Natural killer cell treated with Interleukin-12 subunit alpha and Interleukin-12 subunit beta and Interleukin-15 and Interleukin-18, amount 100 ng/mL, for 72 hours (primary cell): ENCODE results near the gene SLC48A1. TPM values are rescaled to one million over a fixed set of nuclear protein-coding genes. Genes with fewer than 3 reads are reported as not detected.
"Not testable (repeated sequence)": the region's sequence is repeated elsewhere in the genome, so short reads cannot be mapped to it uniquely, and the experiment has no call there.

Experiments
- ATAC-seq, 2 donors: fragments of 150-1000 bp; cut with Tn5 transposase in 1 of 2; sonication (Bioruptor Pico), chemical (Tn5 transposase) in 1 of 2; 2 replicates each; pipeline ENCODE4 v1.10.0; 2021
- DNase-seq: peaks from one replicate; pipeline ENCODE4 v3.0.0; 2022; ENCODE audit warnings: low spot score
- H3K27ac Mint-ChIP-seq, 2 donors: 1 replicate in 1 of 2; 2 replicates in 1 of 2; pipeline ENCODE4 v1.8.0; 2022; ENCODE audit warnings: mixed read lengths in 2 of 2, mild to moderate bottlenecking in 1 of 2, moderate library complexity in 1 of 2
- H3K27me3 Mint-ChIP-seq, 2 donors: 1 replicate in 1 of 2; 2 replicates in 1 of 2; pipeline ENCODE4 v1.8.0; 2022; ENCODE audit warnings: mixed read lengths in 2 of 2
- H3K36me3 Mint-ChIP-seq: one replicate; pipeline ENCODE4 v1.8.0; 2022; ENCODE audit warnings: mixed read lengths
- H3K4me1 Mint-ChIP-seq, 2 donors: 1 replicate in 1 of 2; 2 replicates in 1 of 2; pipeline ENCODE4 v1.8.0; 2022; ENCODE audit warnings: low read depth in 2 of 2, mixed read lengths in 2 of 2, mild to moderate bottlenecking in 1 of 2
- H3K4me3 Mint-ChIP-seq: one replicate; pipeline ENCODE4 v1.8.0; 2022; ENCODE audit warnings: mixed read lengths
- H3K9me3 Mint-ChIP-seq: 2 replicates; pipeline ENCODE4 v1.8.0; 2022; ENCODE audit warnings: mixed read lengths
- total RNA-seq, 2 donors: library from RNA; stranded (reverse); gene quantifications; one replicate each; pipeline ENCODE4 v1.2.3, GENCODE V29; 2022

Gene SLC48A1
- total RNA-seq, 2 donors from 2014 or later = 5.1 to 9.8 TPM

- Mint-ChIP-seq H3K27me3 (no peaks in the 10 kb centered on the region), H3K9me3 (no peaks in the 10 kb centered on the region), H3K36me3 (peaks cover 5% of the 10 kb centered on the region), H3K4me3 (peak overlapping the region; percentile 70), H3K27ac (peak overlapping the region; percentile 66 to 100), H3K4me1 (peaks cover 70 to 71% of the 10 kb centered on the region in 2 donors)
- DNase-seq = no peak
- no peak for ATAC-seq
These were observed 29.3 kb downstream of the SLC48A1 start for GRCh38 chr12:47802312-47802711.

GRCh38 chr12:47803191-47803875 is 30.3 kb downstream of the SLC48A1 start:
- DNase-seq (no peak), ATAC-seq (no peak)
- peaks cover 75 to 76% of the 10 kb centered on the region in 2 donors for H3K4me1 Mint-ChIP-seq
- peak overlapping the region; percentile 66 to 100 for H3K27ac Mint-ChIP-seq
- H3K9me3 Mint-ChIP-seq = no peaks in the 10 kb centered on the region
- H3K36me3 Mint-ChIP-seq = no peaks in the 10 kb centered on the region
- no peaks in the 10 kb centered on the region for H3K27me3 Mint-ChIP-seq
- H3K4me3 Mint-ChIP-seq = peak overlapping the region; percentile 70

- DNase-seq (no peak), ATAC-seq (no peak)
- peak overlapping the region; percentile 8 for H3K4me3 Mint-ChIP-seq
- peaks cover 83 to 85% of the 10 kb centered on the region in 2 donors for H3K4me1 Mint-ChIP-seq
- H3K9me3 Mint-ChIP-seq = no peaks in the 10 kb centered on the region
- peak overlapping the region; percentile 66 to 100 for H3K27ac Mint-ChIP-seq
- no peaks in the 10 kb centered on the region for H3K36me3 Mint-ChIP-seq
- no peaks in the 10 kb centered on the region for H3K27me3 Mint-ChIP-seq
These were observed 31.1 kb downstream of the SLC48A1 start for GRCh38 chr12:47804171-47804570.

- ATAC-seq (no peak), DNase-seq (no peak)
- Mint-ChIP-seq H3K27ac (peak overlapping the region; percentile 66 to 100), H3K9me3 (no peaks in the 10 kb centered on the region), H3K4me3 (peak overlapping the region; percentile 45), H3K27me3 (no peaks in the 10 kb centered on the region), H3K4me1 (peaks cover 87% of the 10 kb centered on the region in 2 donors), H3K36me3 (no peaks in the 10 kb centered on the region)
These were observed 32.4 kb downstream of the SLC48A1 start for GRCh38 chr12:47805417-47805816.

GRCh38 chr12:47807338-47807737 is 34.3 kb downstream of the SLC48A1 start:
- peak overlapping the region; percentile 94 to 100 for H3K27ac Mint-ChIP-seq
- no peaks in the 10 kb centered on the region for H3K36me3 Mint-ChIP-seq
- ATAC-seq = no peak
- DNase-seq = no peak
- H3K4me3 Mint-ChIP-seq = peak overlapping the region; percentile 89
- H3K27me3 Mint-ChIP-seq = no peaks in the 10 kb centered on the region
- H3K9me3 Mint-ChIP-seq = no peaks in the 10 kb centered on the region
- peaks cover 86 to 90% of the 10 kb centered on the region in 2 donors for H3K4me1 Mint-ChIP-seq

- ATAC-seq (peak; percentile 74 to 78), DNase-seq (peak; percentile 95)
- Mint-ChIP-seq H3K9me3 (no peaks in the 10 kb centered on the region), H3K4me3 (peak overlapping the region; percentile 89), H3K4me1 (peaks cover 85 to 86% of the 10 kb centered on the region in 2 donors), H3K27ac (peak overlapping the region; percentile 94 to 100), H3K27me3 (no peaks in the 10 kb centered on the region), H3K36me3 (no peaks in the 10 kb centered on the region)
These were observed 35.0 kb downstream of the SLC48A1 start for GRCh38 chr12:47808050-47808449.

- peak overlapping the region; percentile 94 to 100 for H3K27ac Mint-ChIP-seq
- H3K36me3 Mint-ChIP-seq = no peaks in the 10 kb centered on the region
- ATAC-seq (peak; percentile 48 to 60), DNase-seq (peak; percentile 83)
- peak overlapping the region; percentile 89 for H3K4me3 Mint-ChIP-seq
- H3K4me1 Mint-ChIP-seq = peaks cover 85 to 86% of the 10 kb centered on the region in 2 donors
- no peaks in the 10 kb centered on the region for H3K9me3 Mint-ChIP-seq
- H3K27me3 Mint-ChIP-seq = no peaks in the 10 kb centered on the region
These were observed 35.7 kb downstream of the SLC48A1 start for GRCh38 chr12:47808574-47809365.

- ATAC-seq, H3K36me3 Mint-ChIP-seq, H3K27me3 Mint-ChIP-seq, DNase-seq, H3K9me3 Mint-ChIP-seq: not testable (repeated sequence)
- H3K27ac Mint-ChIP-seq = peak overlapping the region; percentile 94 to 100
- peak overlapping the region; percentile 89 for H3K4me3 Mint-ChIP-seq
- peaks cover 86% of the 10 kb centered on the region in 2 donors for H3K4me1 Mint-ChIP-seq
These were observed 36.5 kb downstream of the SLC48A1 start for GRCh38 chr12:47809518-47809917.

GRCh38 chr12:47811072-47811396 is 38.0 kb downstream of the SLC48A1 start:
- DNase-seq = no peak
- Mint-ChIP-seq H3K9me3 (peaks cover 4% of the 10 kb centered on the region), H3K4me1 (peaks cover 80 to 81% of the 10 kb centered on the region in 2 donors), H3K27ac (peak overlapping the region; percentile 94 to 100), H3K36me3 (peaks cover 5% of the 10 kb centered on the region), H3K4me3 (peak overlapping the region; percentile 89), H3K27me3 (no peaks in the 10 kb centered on the region)
- ATAC-seq = no peak

- peak overlapping the region; percentile 94 to 100 for H3K27ac Mint-ChIP-seq
- H3K4me1 Mint-ChIP-seq = peaks cover 74 to 78% of the 10 kb centered on the region in 2 donors
- peaks cover 4% of the 10 kb centered on the region for H3K9me3 Mint-ChIP-seq
- H3K27me3 Mint-ChIP-seq = no peaks in the 10 kb centered on the region
- ATAC-seq (no peak), DNase-seq (no peak)
- H3K36me3 Mint-ChIP-seq = peaks cover 5% of the 10 kb centered on the region
- H3K4me3 Mint-ChIP-seq = peak overlapping the region; percentile 90
These were observed 38.8 kb downstream of the SLC48A1 start for GRCh38 chr12:47811581-47812484.

GRCh38 chr12:47812797-47813510 is 39.9 kb downstream of the SLC48A1 start:
- no peaks in the 10 kb centered on the region for H3K27me3 Mint-ChIP-seq
- H3K4me1 Mint-ChIP-seq = peaks cover 74 to 78% of the 10 kb centered on the region in 2 donors
- DNase-seq (peak; percentile 95), ATAC-seq (peak; percentile 83 to 89)
- H3K4me3 Mint-ChIP-seq = peak overlapping the region; percentile 90
- peaks cover 4% of the 10 kb centered on the region for H3K9me3 Mint-ChIP-seq
- H3K27ac Mint-ChIP-seq = peak overlapping the region; percentile 94 to 100
- peaks cover 5% of the 10 kb centered on the region for H3K36me3 Mint-ChIP-seq

GRCh38 chr12:47813511-47814196 is 40.6 kb downstream of the SLC48A1 start:
- Mint-ChIP-seq H3K27ac (peak overlapping the region; percentile 94 to 100), H3K4me1 (peaks cover 75 to 78% of the 10 kb centered on the region in 2 donors), H3K36me3 (peaks cover 5% of the 10 kb centered on the region), H3K9me3 (peaks cover 4% of the 10 kb centered on the region), H3K27me3 (no peaks in the 10 kb centered on the region), H3K4me3 (peak overlapping the region; percentile 90)
- ATAC-seq (peak in 1 of 2 donors; percentile 3), DNase-seq (no peak)
